GM18858 (cell line): ENCODE measurements around the gene KIRREL1.
"Not testable (repeated sequence)": the region's sequence is repeated elsewhere in the genome, so short reads cannot be mapped to it uniquely, and the experiment has no call there.

ENCODE experiments used
- ATAC-seq: cut with Tn5 transposase; IDR thresholded peaks from one replicate; pipeline ENCODE4 v1.9.1; 2021; ENCODE audit not compliant: unreplicated experiment

KIRREL1 gene

GRCh38 chr1:158126425-158126824 lies 133.0 kb downstream of the KIRREL1 start:
- ATAC-seq: peak; percentile 65

- ATAC-seq: not testable (repeated sequence)
Observed at GRCh38 chr1:158128531-158128930, 135.1 kb downstream of the KIRREL1 start.

DNA sequence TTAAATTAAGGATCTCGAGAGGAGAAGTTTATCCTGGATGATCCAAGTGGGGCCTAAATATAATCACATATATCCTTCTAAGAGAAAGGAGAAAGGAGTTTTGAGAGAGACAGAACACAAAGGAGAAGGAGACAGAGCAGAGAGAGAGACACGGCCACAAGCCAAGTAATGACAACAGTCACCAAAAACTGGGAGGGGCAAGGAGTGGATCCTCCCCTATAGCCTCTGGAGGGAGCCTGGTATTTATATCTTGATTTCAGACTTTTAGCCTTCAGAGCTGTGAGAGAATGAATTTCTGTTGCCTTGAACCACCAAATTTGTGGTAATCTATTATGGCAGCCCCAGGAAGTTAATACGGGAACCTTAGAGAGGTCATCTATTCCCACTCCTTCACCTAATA lies 137.8 kb downstream of the KIRREL1 start:
- ATAC-seq: no peak

- no peak for ATAC-seq
Observed at GRCh38 chr1:158140764-158141192, 147.3 kb downstream of the KIRREL1 start.

DNA sequence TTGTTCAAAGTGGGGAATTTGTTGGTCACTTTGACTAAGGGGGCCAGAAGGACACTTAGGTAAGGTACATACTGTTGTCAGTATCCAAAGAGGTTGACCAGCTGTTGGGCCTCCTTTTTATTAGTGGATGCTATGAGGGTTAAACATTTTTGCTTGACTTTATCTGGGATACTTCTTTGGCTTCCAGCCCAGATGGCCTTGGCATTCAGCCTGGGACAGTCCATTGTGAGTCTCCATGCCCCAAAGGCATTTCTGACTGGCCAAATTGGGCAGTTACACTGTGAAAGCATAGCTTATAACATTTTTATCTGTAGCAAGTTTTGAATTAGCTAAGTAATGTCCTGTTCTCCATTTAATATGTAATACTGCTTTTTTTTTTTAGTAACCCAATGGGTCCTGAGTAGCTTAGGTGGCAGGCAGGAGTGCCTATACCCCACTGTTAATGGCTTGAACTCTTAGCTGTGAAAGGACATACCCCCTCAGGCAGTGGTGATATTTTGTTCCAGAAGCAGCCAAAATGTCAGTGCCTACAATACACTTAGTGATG lies 151.8 kb downstream of the KIRREL1 start:
- ATAC-seq: no peak

DNA sequence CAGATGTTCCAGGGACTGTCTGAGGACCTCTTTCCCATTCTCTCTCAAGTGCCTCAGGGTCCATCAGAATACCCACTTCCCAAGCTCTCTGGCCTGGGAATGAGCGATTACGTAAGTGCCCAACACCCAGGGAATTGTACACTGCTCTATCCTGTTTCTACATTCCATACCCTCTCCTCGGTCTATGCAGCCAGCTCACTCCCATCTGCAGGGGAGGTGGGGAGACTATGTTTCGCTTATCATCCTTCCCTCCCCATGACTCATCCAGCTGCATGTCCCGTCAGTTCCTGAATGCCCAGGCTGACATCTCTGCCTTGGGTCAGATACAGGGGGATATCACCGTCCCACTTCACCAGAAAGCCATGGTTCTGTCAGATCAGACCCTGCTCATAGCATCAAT lies 152.7 kb downstream of the KIRREL1 start:
- no peak for ATAC-seq

GRCh38 chr1:158146739-158147138 lies 153.3 kb downstream of the KIRREL1 start:
- no peak for ATAC-seq

- ATAC-seq: no peak
Observed at GRCh38 chr1:158147401-158147800, 154.0 kb downstream of the KIRREL1 start.

GRCh38 chr1:158147869-158148268 lies 154.4 kb downstream of the KIRREL1 start:
- no peak for ATAC-seq

DNA sequence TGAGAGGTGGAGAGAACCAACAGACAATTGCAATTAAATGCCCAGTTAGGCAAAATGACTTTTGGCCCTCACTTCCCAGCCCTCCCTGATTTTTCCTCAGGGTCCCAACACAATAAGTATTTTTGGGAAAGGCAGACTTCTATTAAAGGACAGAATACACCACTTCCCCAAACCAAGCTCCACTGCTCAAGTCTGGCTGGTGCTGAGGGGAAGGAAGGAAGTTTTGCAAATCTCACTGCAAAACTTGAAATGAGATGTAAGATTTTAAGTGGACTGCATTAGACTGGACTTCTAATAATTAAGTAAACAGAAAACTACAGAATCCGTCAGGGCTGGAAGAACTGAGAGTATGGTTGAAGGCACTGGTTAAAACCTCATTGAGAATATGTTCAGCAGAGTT lies 155.0 kb downstream of the KIRREL1 start:
- ATAC-seq: no peak

DNA sequence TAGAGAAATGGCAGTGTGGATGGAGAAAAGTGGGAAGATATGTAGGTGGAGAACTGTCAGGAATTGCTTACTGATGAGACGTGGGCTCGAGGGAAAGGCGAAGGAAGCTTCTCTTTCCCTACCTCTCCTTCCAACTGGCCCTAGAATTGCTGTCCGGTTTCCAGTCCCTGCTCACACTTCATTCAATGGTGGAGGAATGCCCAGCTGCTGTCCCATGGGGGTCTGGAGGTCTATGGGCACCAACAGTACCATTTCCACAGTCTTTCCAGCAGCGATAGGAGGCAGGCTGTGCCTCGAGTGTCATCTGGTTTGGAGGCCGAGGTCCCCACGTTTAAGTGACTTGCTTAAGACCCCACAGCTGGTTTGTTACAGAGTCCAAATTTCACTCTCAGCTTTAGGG lies 155.7 kb downstream of the KIRREL1 start:
- ATAC-seq: no peak
